Heart left ventricle (tissue), 16 donors: Measurements from ENCODE around the gene B4GALNT4. TPM values are rescaled to one million over a fixed set of nuclear protein-coding genes. Genes with fewer than 3 reads are reported as not detected.

ENCODE experiments used
- ATAC-seq, 4 donors: fragments of 200-7000 bp; cut with Tn5 transposase; one replicate each; pipeline ENCODE4 v1.9.1; 2020 to 2022; ENCODE audit warnings: moderate library complexity in 4 of 4, mild to moderate bottlenecking in 3 of 4, moderate number of reproducible peaks in 1 of 4
- DNase-seq, 5 donors: peaks; one replicate each; pipeline ENCODE4 v3.0.0-alpha.2; 2020
- H3K27ac ChIP-seq, 12 donors: fragments of 200-600 bp; sonication (generic) in 4 of 12; one replicate each; pipeline versions ENCODE4 v1.5.0 to v1.8.0; 2016 to 2022; ENCODE audit warnings: mild to moderate bottlenecking in 2 of 12
- H3K27me3 ChIP-seq, 9 donors: fragments of 200-600 bp; sonication (generic) in 2 of 9; one replicate each; pipeline versions ENCODE4 v1.5.1 to v1.8.0; 2016 to 2022; ENCODE audit warnings: mild to moderate bottlenecking in 3 of 9
- H3K36me3 ChIP-seq, 9 donors: fragments of 200-600 bp; sonication (generic) in 2 of 9; one replicate each; pipeline versions ENCODE4 v1.5.0 to v1.8.0; 2018 to 2022; ENCODE audit warnings: mild to moderate bottlenecking in 2 of 9
- H3K4me1 ChIP-seq, 12 donors: fragments of 200-600 bp; sonication (generic) in 4 of 12; one replicate each; pipeline versions ENCODE4 v1.5.0 to v1.8.0; 2016 to 2022; ENCODE audit warnings: mild to moderate bottlenecking in 3 of 12
- H3K4me3 ChIP-seq, 12 donors: fragments of 200-600 bp; sonication (generic) in 4 of 12; one replicate each; pipeline versions ENCODE4 v1.5.0 to v1.8.0; 2017 to 2022; ENCODE audit warnings: mild to moderate bottlenecking in 9 of 12, moderate library complexity in 4 of 12
- H3K9me3 ChIP-seq, 12 donors: fragments of 200-600 bp; sonication (generic) in 4 of 12; one replicate each; pipeline versions ENCODE4 v1.5.0 to v1.8.0; 2016 to 2022; ENCODE audit warnings: mild to moderate bottlenecking in 1 of 12
- CTCF ChIP-seq, 12 donors: fragments of 200-600 bp; sonication (generic) in 4 of 12; IDR thresholded peaks; one replicate each; pipeline versions ENCODE4 v1.5.0 to v1.8.0; 2018 to 2022; ENCODE audit warnings: antibody characterized with exemption in 12 of 12, mild to moderate bottlenecking in 5 of 12
- POLR2A ChIP-seq, 2 donors: fragments of 450-650 bp; IDR thresholded peaks; one replicate each; pipeline ENCODE4 v1.6.1; 2017; ENCODE audit warnings: antibody characterized with exemption in 2 of 2, mild to moderate bottlenecking in 2 of 2, moderate library complexity in 2 of 2
- WGBS, 4 donors: extraction: QIAGEN DNeasy Blood & Tissue Kit in 2 of 4; methylation state at CpG; one replicate each; pipeline versions ENCODE4 v1.1.5 to v1.1.7; 2013 to 2018; 5-methylcytosine and 5-hydroxymethylcytosine counted together
- intact Hi-C, 10 donors: fragments of 100-400 bp; cut with DNase I; formaldehyde crosslinking; loops; one replicate each; pipeline versions ENCODE4 v1.11.1 to v1.14.2; 2022
- polyA plus RNA-seq, 2 donors: library from polyadenylated mRNA; stranded (reverse); fragments of 200-250 nt; gene quantifications; one replicate each; pipeline ENCODE4 v1.2.3, GENCODE V29; 2013
- total RNA-seq, 9 donors: library from RNA; depleted of rRNA in 2 of 9; stranded (reverse); fragments of >200 nt in 2 of 9; fragmentation: NEBNext Ultra II Directional in 3 of 9; extraction: Animal tissue kit (Norgen Biotek cat#: 25700) in 3 of 9; gene quantifications; one replicate each; pipeline versions ENCODE4 v1.1.0 to v1.2.4, GENCODE V29; 2016 to 2023
- donor health status: ischemic (EF 13 %, LVEDD 7.1; RV severe dilation, severe dysfunction).
- donor health status: healthy with polysubstance abuse.
- donor health status: DM: no; HTN: yes; CAD: no.
- donor health status: DM: no; HTN: no; CAD: no.
- donor health status: ischemic (EF 25% LVEDD 6.9; RV normal size, moderate dysfunction).
- donor health status: ischemic (EF 25% LVEDD 5.7; RV mildly dilated, moderate dysfunction).
- donor health status: healthy.
- donor health status: DM: yes; HTN: yes; CAD: no.
- donor health status: ischemic (EF 35%, LVEDD 5.7; RV mildly dilated, moderate dysfunction).
- donor health status: nonischemic (EF 11% LVEDD 7.7; RV severe dilation, severe dysfunction).
- donor health status: DM: yes; HTN: yes; CAD: no.
- donor health status: PGD.
- donor health status: ischemic (EF 29% LVEDD 5.4; RV normal size, mild dysfunction).
- donor health status: nonischemic (EF 23%, LVEDD 6.1; RV moderate dilation, normal function).

Gene B4GALNT4
- total and polyA plus RNA-seq, 11 donors, result 0.28 to 1.9 (median 0.68) TPM; not detected in 2

- H3K27me3 ChIP-seq, result peaks cover 0 to 53% (median 5%) of the 10 kb centered on the region in 9 donors
- WGBS, 4 donors, result 56 to 73% (median 66%) methylated on average over 4 of the region's 4 CpGs
- H3K36me3 ChIP-seq, result no peaks in the 10 kb centered on the region
- ATAC-seq, result no peak
- no peaks in the 10 kb centered on the region for H3K4me1 ChIP-seq
- H3K9me3 ChIP-seq, result no peaks in the 10 kb centered on the region
- H3K27ac ChIP-seq, result no peak overlapping the region
- TF ChIP-seq POLR2A (IDR thresholded peaks at IDR 0.05), result no peak
- TF ChIP-seq CTCF (IDR thresholded peaks at IDR 0.05), result no peak
- intact Hi-C loops, result no loop called here
- H3K4me3 ChIP-seq, result no peak overlapping the region
- DNase-seq, result no peak
Measured at GRCh38 chr11:425301-425700, 56.0 kb downstream of the B4GALNT4 start.

- intact Hi-C loops, result no loop called here
- H3K4me3 ChIP-seq, result no peak overlapping the region
- H3K36me3 ChIP-seq, result no peaks in the 10 kb centered on the region
- peaks cover 0 to 47% (median 5%) of the 10 kb centered on the region in 9 donors for H3K27me3 ChIP-seq
- no peak for ATAC-seq
- WGBS, 4 donors, result 75 to 94% (median 84%) methylated on average over 6 to 8 of the region's 8 CpGs
- no peaks in the 10 kb centered on the region for H3K4me1 ChIP-seq
- no peak overlapping the region for H3K27ac ChIP-seq
- no peak for TF ChIP-seq POLR2A (IDR thresholded peaks at IDR 0.05)
- no peak for TF ChIP-seq CTCF (IDR thresholded peaks at IDR 0.05)
- DNase-seq, result peak in 2 of 5 donors; percentile 9 to 38
- H3K9me3 ChIP-seq, result no peaks in the 10 kb centered on the region
Measured at GRCh38 chr11:426851-427250, 57.6 kb downstream of the B4GALNT4 start.

GRCh38 chr11:428295-428694 is 59.0 kb downstream of the B4GALNT4 start:
- H3K9me3 ChIP-seq, result no peaks in the 10 kb centered on the region
- peak in 1 of 4 donors; percentile 30 for ATAC-seq
- H3K27me3 ChIP-seq, result peaks cover 0 to 39% (median 5%) of the 10 kb centered on the region in 9 donors
- H3K36me3 ChIP-seq, result no peaks in the 10 kb centered on the region
- TF ChIP-seq POLR2A (IDR thresholded peaks at IDR 0.05) (no peak), CTCF (IDR thresholded peaks at IDR 0.05) (no peak)
- DNase-seq, result no peak
- no peak overlapping the region for H3K4me3 ChIP-seq
- no peaks in the 10 kb centered on the region for H3K4me1 ChIP-seq
- intact Hi-C loops, result no loop called here
- 90 to 94% (median 91%) methylated on average over 8 to 24 of the region's 24 CpGs for WGBS, 4 donors
- H3K27ac ChIP-seq, result no peak overlapping the region

- TF ChIP-seq POLR2A (IDR thresholded peaks at IDR 0.05) (no peak), CTCF (IDR thresholded peaks at IDR 0.05) (no peak)
- DNase-seq (peak in 1 of 5 donors; percentile 26), ATAC-seq (no peak)
- Histone ChIP-seq H3K27me3 (peaks cover 0 to 28% (median 2%) of the 10 kb centered on the region in 9 donors), H3K4me3 (no peak overlapping the region), H3K27ac (no peak overlapping the region), H3K36me3 (no peaks in the 10 kb centered on the region), H3K9me3 (no peaks in the 10 kb centered on the region), H3K4me1 (no peaks in the 10 kb centered on the region)
- intact Hi-C loops, result no loop called here
- WGBS, 4 donors, result 86 to 92% (median 87%) methylated on average over 15 to 27 of the region's 27 CpGs
Measured at GRCh38 chr11:429391-429790, 60.1 kb downstream of the B4GALNT4 start.
